Subcutaneous adipose tissue (tissue), 4 donors: ENCODE measurements around the gene KBTBD2. TPM values are rescaled to one million over a fixed set of nuclear protein-coding genes. Genes with fewer than 3 reads are reported as not detected.

Experiments used
- CTCF ChIP-seq: fragments of 450-650 bp; IDR thresholded peaks from one replicate; pipeline ENCODE4 v1.5.1; 2016; ENCODE audit warnings: low read depth, mild to moderate bottlenecking, control low read depth, antibody characterized with exemption, moderate library complexity
- total RNA-seq, 4 donors: library from RNA; depleted of rRNA; stranded (reverse); fragments of >200 nt; gene quantifications; one replicate each; pipeline ENCODE4 v1.1.0, GENCODE V29; 2016

Gene KBTBD2
- total RNA-seq, 4 donors from 2014 or later, result 38.0 to 64.3 (median 40.9) TPM

GRCh38 chr7:32901629-32902028 is 10.1 kb upstream of the KBTBD2 start:
- no peak for TF ChIP-seq CTCF

GRCh38 chr7:32900433-32900995 is 9.0 kb upstream of the KBTBD2 start:
- TF ChIP-seq CTCF, result no peak

GRCh38 chr7:32896564-32897347 is 5.2 kb upstream of the KBTBD2 start:
- no peak for TF ChIP-seq CTCF

- TF ChIP-seq CTCF, result no peak
These were observed 2.6 kb upstream of the KBTBD2 start for GRCh38 chr7:32894171-32894570.

GRCh38 chr7:32893722-32894121 is 2.2 kb upstream of the KBTBD2 start:
- TF ChIP-seq CTCF, result no peak

GRCh38 chr7:32893207-32893524 is 1.6 kb upstream of the KBTBD2 start:
- no peak for TF ChIP-seq CTCF

- no peak for TF ChIP-seq CTCF
These were observed 1.1 kb upstream of the KBTBD2 start for GRCh38 chr7:32892521-32893206.
